Daoy (cell line): ENCODE results near the gene SCUBE2. TPM values are rescaled to one million over a fixed set of nuclear protein-coding genes. Genes with fewer than 3 reads are reported as not detected.
"Not testable (repeated sequence)": the region's sequence is repeated elsewhere in the genome, so short reads cannot be mapped to it uniquely, and the experiment has no call there.

Experiments used
- DNase-seq: peaks from one replicate; pipeline ENCODE4 v3.0.0-alpha.2; 2015; ENCODE audit warnings: low read depth
- total RNA-seq: library from RNA; depleted of rRNA; stranded (reverse); fragments of >200 nt; shearing (Covaris generic); gene quantifications from 2 replicates; pipeline ENCODE4 v1.2.3, GENCODE V29; 2014

Gene SCUBE2
- total RNA-seq, 1 experiment from 2014 or later, result 0.51 TPM

- no peak for DNase-seq
Measured at GRCh38 chr11:9046481-9046880, 44.9 kb downstream of the SCUBE2 start.

DNA sequence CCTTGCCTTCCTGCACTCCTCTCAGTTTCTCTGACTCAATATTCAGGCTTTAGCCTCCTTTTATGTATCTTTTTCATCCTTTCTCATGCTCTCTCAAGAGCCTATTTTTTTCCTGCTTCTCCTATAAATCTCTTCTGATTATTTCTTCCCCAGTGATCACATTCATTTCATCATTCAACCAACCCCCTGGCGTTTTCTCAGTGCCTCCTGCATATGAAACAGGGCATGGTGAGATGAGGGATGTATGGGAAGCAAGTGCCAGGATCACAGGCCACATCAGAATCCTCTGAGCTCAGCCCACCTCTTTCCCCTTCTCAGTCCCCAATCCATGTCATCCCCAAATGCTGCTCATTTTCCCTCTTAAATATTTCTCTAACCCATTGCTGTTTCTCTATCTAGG lies 48.9 kb downstream of the SCUBE2 start:
- no peak for DNase-seq

DNA sequence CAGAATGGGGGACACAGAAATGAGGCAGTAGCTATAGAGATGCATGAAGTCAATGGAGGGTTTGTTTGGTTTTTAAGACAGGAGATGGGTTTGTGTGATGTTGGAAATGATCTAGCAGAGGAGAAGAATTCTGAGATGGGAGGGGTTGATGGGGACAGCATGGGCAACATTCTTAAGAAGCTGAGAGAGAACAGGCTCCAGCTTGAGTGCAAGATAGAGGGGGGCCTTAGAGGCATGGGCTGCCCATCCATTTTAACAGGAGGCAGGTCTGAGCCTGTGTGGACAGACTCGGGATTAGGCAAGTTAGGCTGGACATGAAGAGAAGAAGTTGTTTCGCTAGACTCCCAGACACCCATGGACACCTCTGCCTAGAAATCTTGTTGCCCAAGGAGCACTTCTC lies 49.7 kb downstream of the SCUBE2 start:
- no peak for DNase-seq

DNA sequence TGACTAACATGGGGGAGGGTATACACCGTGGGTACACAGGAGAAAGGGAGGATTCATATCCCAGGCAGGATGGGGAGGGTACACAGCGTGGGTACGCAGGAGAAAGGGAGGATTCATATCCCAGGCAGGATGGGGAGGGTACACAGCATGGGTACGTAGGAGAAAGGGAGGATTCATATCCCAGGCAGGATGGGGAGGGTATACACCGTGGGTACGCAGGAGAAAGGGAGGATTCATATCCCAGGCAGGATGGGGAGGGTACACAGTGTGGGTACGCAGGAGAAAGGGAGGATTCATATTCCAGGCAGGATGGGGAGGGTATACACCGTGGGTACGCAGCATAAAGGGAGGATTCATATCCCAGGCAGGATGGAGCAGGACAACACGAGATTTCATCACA lies 51.0 kb downstream of the SCUBE2 start:
- DNase-seq, result no peak

DNA sequence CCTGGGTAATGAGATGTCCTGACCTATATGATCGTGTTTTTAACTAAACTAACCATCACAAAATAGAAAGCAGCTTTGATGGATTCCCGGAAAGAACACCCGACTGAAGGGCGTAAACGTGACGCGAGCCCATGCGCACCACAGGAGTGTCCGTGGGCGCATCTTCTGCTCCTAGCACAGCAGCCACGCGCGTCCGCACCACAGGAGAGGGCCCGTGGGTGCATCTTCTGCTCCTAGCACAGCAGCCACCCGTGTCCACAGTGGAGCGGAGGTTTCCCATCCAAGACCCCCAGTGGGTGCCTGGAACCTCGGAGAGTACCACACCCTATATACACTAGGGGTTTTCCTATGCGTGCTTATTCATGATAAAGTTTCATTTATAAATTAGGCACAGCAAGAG lies 51.5 kb downstream of the SCUBE2 start:
- DNase-seq, result no peak

- peak; percentile 40 for DNase-seq
Measured at GRCh38 chr11:9039198-9039597, 52.2 kb downstream of the SCUBE2 start.

- no peak for DNase-seq
Measured at GRCh38 chr11:9038541-9038940, 52.9 kb downstream of the SCUBE2 start.

DNA sequence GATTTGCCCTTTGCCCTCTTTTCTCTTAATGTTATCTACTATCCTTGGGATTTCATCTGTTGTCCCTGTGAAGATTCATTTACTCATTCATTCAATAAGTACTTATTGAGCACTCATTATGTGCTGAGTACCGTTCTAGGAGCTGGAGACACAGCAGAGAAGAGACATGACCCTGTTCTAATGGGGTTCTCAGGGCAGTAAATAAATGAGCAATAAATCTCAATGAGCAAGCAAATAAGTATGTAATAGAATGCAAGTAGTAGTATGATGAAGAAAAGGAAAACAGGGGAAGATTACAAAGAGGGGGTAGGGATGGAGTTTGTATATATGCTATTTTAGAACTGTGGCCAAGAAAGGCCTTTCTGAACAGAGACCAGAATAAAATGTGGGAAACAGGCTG lies 53.4 kb downstream of the SCUBE2 start:
- no peak for DNase-seq

DNA sequence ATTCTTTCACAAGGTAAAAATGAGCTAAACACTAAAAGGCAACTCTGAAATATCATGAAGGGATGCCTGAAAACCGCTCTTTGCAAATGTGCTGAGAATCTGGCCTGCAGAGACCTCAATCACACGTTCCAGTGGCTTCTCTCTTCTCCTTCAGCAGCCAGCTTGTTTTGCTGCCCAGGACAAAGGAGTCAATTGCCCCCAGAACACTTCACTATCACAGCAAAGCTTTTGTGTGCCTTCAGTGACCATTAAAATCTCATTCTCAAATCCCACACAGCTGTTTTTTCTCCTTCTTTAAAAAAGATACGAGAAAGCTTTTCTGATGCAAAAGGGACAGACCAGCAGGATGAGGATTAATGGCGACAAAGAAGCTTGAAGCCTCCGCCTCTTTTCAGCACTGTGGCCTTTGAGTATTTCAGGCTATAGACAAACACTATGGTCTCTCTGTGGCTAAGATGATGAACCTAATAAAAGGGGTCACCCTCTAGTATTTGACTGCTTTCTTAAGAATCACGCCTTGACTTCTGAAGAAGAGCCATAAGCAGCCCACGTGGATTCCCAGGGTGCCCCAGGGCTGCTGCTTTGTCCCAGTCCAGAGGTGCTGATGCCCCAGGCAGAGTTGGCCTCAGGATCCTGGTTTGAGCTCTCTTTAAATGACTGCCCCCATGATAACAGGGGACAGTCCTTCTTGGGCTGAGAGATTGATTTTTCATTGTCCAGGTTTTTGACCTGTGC lies 54.2 kb downstream of the SCUBE2 start:
- no peak for DNase-seq

DNA sequence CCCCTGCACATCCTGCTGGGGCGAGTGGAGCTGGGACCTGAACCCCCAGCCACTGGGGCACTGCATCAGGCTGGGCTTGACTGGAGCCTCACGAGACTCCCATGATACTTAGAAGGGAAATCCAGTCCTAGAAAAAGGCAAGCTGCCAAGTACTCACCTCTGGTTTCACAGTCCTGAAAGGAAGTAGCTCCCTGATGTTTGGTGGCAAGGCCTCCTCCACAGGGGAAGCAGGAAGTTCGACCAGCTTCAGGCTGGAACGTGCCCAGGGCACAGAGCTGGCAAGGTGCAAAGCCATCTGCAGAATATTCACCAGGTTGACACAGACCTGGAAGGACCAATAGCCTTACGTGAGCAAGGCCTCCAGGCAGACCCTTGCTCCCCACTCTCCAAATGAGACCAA lies 60.8 kb downstream of the SCUBE2 start:
- DNase-seq, result no peak

GRCh38 chr11:9029422-9029821 lies 62.0 kb downstream of the SCUBE2 start:
- no peak for DNase-seq

GRCh38 chr11:9028581-9028980 lies 62.8 kb downstream of the SCUBE2 start:
- DNase-seq, result no peak

DNA sequence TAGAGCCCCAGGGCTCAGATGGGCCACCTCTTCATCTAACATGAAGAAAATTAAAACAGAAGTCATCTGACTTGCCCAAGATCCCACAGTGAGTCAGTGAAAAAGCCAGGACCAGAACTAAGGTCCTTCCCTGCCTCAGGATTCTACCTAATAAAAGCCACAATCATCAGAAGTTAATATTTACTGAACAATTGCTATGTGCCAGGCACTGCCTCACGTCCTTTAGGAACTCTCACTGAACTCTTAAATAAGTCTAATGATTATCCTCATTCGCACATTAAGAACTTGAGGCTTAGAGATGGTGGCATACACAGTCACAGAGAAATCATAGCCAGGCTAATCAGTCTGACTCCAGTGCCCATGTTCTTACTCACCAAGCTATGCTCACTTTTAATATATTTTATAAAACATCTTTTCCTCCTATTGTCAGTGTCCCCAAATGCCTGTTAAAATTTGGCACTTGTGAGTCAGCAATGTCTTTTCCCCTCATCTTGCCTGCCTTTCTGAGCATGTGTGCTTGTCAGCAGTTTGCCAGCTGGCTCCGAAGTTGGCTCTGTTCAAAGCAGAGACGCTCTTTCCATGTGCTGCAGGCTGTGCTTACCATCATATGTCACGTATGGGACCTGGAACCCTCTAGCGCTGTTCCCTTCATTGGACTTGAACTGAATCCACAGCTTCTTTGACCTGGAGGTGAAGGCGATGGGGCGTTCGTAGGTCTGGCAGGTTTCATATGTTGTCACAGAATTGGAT lies 66.1 kb downstream of the SCUBE2 start:
- DNase-seq, result no peak

GRCh38 chr11:9022961-9023680 lies 68.3 kb downstream of the SCUBE2 start:
- DNase-seq, result no peak

DNA sequence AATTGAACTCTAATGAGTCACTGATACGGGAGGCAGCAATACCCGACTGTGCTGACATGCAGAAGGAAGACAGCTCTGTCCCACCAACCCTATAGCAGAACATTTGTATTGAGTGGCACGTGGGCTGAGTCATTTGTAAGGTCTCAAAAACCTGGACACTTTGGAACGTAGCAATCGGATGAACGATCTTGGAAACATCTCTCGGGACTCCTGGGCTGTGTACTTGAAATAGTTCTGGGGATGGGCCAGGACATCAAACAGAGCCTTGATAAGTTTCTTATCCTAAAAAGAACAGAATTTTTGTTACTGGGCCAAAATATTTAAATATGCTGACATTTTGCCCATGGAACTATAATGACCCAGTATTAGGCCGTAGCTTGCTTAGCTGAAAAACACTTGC lies 70.5 kb downstream of the SCUBE2 start:
- no peak for DNase-seq

GRCh38 chr11:9019861-9020260 lies 71.5 kb downstream of the SCUBE2 start:
- DNase-seq, result no peak

DNA sequence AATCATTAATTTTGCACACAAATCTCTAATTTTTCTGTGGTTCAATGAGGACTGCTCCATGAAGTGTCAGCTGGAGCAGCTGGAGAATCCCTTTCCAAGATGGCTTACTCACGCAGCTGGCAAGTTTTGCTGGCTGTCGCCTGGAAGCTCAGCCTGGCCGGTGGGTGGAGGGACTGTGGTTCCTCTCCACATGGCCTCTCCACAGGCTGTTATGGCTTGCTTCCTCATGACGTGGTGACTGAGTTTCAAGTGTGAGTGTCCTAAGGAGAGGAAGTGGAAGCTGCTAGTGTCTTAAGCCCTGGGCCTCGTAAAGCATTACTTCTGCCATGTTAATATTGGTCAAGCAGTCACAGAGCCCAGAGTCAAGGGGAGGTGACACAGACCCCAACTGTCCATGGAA lies 73.6 kb downstream of the SCUBE2 start:
- no peak for DNase-seq

GRCh38 chr11:9016916-9017642 lies 74.3 kb downstream of the SCUBE2 start:
- no peak for DNase-seq

DNA sequence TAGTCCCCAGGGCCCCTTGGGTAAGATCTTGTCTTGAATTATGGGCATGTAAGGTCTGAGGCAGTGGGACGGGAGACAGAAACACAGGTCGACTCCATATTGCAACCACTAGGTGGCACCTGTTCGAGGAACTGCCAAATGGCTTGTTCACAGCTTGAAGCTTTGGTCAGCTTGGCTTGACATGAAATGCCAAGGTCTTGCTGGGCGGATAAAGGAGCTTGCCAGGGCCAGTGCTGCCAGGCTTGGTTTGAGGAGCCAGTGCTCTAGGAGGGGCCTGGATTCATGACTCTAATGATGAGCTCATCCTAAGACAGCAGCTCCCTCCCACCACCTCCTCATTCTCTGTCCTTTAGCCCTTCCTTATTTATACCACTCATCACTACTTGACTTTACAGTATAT lies 75.7 kb downstream of the SCUBE2 start:
- DNase-seq, result peak; percentile 65

- DNase-seq, result no peak
Measured at GRCh38 chr11:9014826-9015225, 76.6 kb downstream of the SCUBE2 start.

DNA sequence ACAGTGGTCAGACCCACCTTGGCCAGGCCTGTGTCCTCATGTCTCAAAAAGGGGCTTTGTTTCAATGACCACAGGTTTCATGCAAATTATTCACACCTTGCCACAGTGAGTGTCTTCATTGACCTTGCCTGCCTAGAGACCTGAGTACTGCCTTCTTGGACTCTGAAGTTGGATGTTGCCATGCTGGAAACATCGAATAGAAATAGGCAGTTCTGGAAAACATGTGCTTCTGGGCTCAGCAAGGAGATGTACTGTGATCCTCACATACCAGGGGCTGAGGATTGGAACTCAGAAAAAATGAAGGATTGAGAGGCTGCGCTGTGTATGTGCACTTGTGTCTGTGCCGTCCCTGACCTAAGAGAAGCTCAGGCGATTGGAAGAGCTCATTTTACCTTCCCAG lies 78.0 kb downstream of the SCUBE2 start:
- no peak for DNase-seq

DNA sequence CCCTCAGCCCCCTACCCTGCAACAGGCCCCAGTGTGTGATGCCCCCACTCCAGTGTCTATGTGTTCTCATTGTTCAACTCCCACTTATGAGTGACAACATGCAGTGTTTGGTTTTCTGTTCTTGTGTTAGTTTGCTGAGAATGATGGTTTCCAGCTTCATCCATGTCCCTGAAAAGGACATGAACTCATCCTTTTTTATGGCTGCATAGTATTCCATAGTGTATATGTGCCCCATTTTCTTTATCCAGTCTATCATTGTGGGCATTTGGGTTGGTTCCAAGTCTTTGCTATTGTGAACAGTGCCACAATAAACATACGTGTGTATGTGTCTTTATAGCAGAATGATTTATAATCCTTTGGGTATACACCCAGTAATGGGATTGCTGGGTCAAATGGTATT lies 81.9 kb downstream of the SCUBE2 start:
- DNase-seq, result not testable (repeated sequence)
